ENCODE results near the gene CNTNAP2.

Gene CNTNAP2

GRCh38 chr7:147894271-147894670 is 1777.7 kb downstream of the CNTNAP2 start:
- no CpG with 5 or more reads among the region's 4 CpGs for WGBS (ENCODE audit: extremely low coverage, insufficient coverage, low lambda C conversion rate)
- no peak overlapping the region for H3K27ac ChIP-seq (ENCODE audit: low read depth, low read length)
- no peak overlapping the region for H2BK120ac ChIP-seq (ENCODE audit: low read depth, low read length)
- H3K23ac ChIP-seq (ENCODE audit: low read length): no peak overlapping the region
- no peak overlapping the region for H3K4me3 ChIP-seq (ENCODE audit: low read length)
- no peaks in the 10 kb centered on the region for H3K79me2 ChIP-seq (ENCODE audit: control insufficient read depth, insufficient read depth, low read length)
- H2AK5ac ChIP-seq (ENCODE audit: low read length): no peak overlapping the region
- no peaks in the 10 kb centered on the region for H3K79me1 ChIP-seq (ENCODE audit: low read length)
- no peaks in the 10 kb centered on the region for H3K27me3 ChIP-seq (ENCODE audit: insufficient read depth, low read length, poor library complexity)
- no peak overlapping the region for H4K5ac ChIP-seq (ENCODE audit: low read length)
- H3K56ac ChIP-seq (ENCODE audit: low read length): no peak overlapping the region
- DNase-seq: peak; percentile 78
- H3K4me1 ChIP-seq (ENCODE audit: control insufficient read depth, low read depth, low read length): no peaks in the 10 kb centered on the region
- no peak overlapping the region for H3K18ac ChIP-seq (ENCODE audit: low read length)
- no peak overlapping the region for H3K4ac ChIP-seq (ENCODE audit: low read depth, low read length)
- no peak overlapping the region for H4K8ac ChIP-seq (ENCODE audit: low read depth, low read length)
- H3K9ac ChIP-seq (ENCODE audit: low read length): no peak overlapping the region
- H2BK5ac ChIP-seq (ENCODE audit: low read length): no peak overlapping the region
- no peak overlapping the region for H3K4me2 ChIP-seq (ENCODE audit: low read length)
- no peak overlapping the region for H2BK15ac ChIP-seq (replicated peaks; ENCODE audit: low read depth)
- H3K36me3 ChIP-seq (ENCODE audit: control insufficient read depth, insufficient read depth, low read length): no peaks in the 10 kb centered on the region

GRCh38 chr7:147896121-147896520 is 1779.5 kb downstream of the CNTNAP2 start:
- H3K27me3 ChIP-seq (ENCODE audit: insufficient read depth, low read length, poor library complexity): no peaks in the 10 kb centered on the region
- H3K9ac ChIP-seq (ENCODE audit: low read length): no peak overlapping the region
- DNase-seq: no peak
- WGBS (ENCODE audit: extremely low coverage, insufficient coverage, low lambda C conversion rate): no CpG with 5 or more reads among the region's 7 CpGs
- H3K79me1 ChIP-seq (ENCODE audit: low read length): no peaks in the 10 kb centered on the region
- no peak overlapping the region for H3K56ac ChIP-seq (ENCODE audit: low read length)
- no peak overlapping the region for H2BK15ac ChIP-seq (replicated peaks; ENCODE audit: low read depth)
- no peak overlapping the region for H2BK5ac ChIP-seq (ENCODE audit: low read length)
- no peak overlapping the region for H2BK120ac ChIP-seq (ENCODE audit: low read depth, low read length)
- H3K4me2 ChIP-seq (ENCODE audit: low read length): no peak overlapping the region
- H3K4me3 ChIP-seq (ENCODE audit: low read length): no peak overlapping the region
- no peak overlapping the region for H3K23ac ChIP-seq (ENCODE audit: low read length)
- H3K18ac ChIP-seq (ENCODE audit: low read length): no peak overlapping the region
- no peak overlapping the region for H4K5ac ChIP-seq (ENCODE audit: low read length)
- H3K4ac ChIP-seq (ENCODE audit: low read depth, low read length): no peak overlapping the region
- no peak overlapping the region for H3K27ac ChIP-seq (ENCODE audit: low read depth, low read length)
- H2AK5ac ChIP-seq (ENCODE audit: low read length): no peak overlapping the region
- no peaks in the 10 kb centered on the region for H3K79me2 ChIP-seq (ENCODE audit: control insufficient read depth, insufficient read depth, low read length)
- no peaks in the 10 kb centered on the region for H3K4me1 ChIP-seq (ENCODE audit: control insufficient read depth, low read depth, low read length)
- H3K36me3 ChIP-seq (ENCODE audit: control insufficient read depth, insufficient read depth, low read length): no peaks in the 10 kb centered on the region
- no peak overlapping the region for H4K8ac ChIP-seq (ENCODE audit: low read depth, low read length)

GRCh38 chr7:147903536-147904218 is 1787.1 kb downstream of the CNTNAP2 start:
- no peak overlapping the region for H4K8ac ChIP-seq (ENCODE audit: low read depth, low read length)
- H3K23ac ChIP-seq (ENCODE audit: low read length): no peak overlapping the region
- no peak overlapping the region for H3K27ac ChIP-seq (ENCODE audit: low read depth, low read length)
- H2AK5ac ChIP-seq (ENCODE audit: low read length): no peak overlapping the region
- no peaks in the 10 kb centered on the region for H3K79me1 ChIP-seq (ENCODE audit: low read length)
- no peak overlapping the region for H3K56ac ChIP-seq (ENCODE audit: low read length)
- no peak overlapping the region for H3K4me3 ChIP-seq (ENCODE audit: low read length)
- H3K36me3 ChIP-seq (ENCODE audit: control insufficient read depth, insufficient read depth, low read length): no peaks in the 10 kb centered on the region
- no CpG with 5 or more reads among the region's 13 CpGs for WGBS (ENCODE audit: extremely low coverage, insufficient coverage, low lambda C conversion rate)
- H2BK15ac ChIP-seq (replicated peaks; ENCODE audit: low read depth): peak overlapping the region; percentile 94
- no peak overlapping the region for H3K4ac ChIP-seq (ENCODE audit: low read depth, low read length)
- peak overlapping the region; percentile 6 for H3K18ac ChIP-seq (ENCODE audit: low read length)
- no peak overlapping the region for H3K4me2 ChIP-seq (ENCODE audit: low read length)
- peak overlapping the region; percentile 80 for H2BK5ac ChIP-seq (ENCODE audit: low read length)
- DNase-seq: no peak
- no peak overlapping the region for H4K5ac ChIP-seq (ENCODE audit: low read length)
- no peaks in the 10 kb centered on the region for H3K79me2 ChIP-seq (ENCODE audit: control insufficient read depth, insufficient read depth, low read length)
- no peak overlapping the region for H2BK120ac ChIP-seq (ENCODE audit: low read depth, low read length)
- H3K4me1 ChIP-seq (ENCODE audit: control insufficient read depth, low read depth, low read length): peaks cover 6% of the 10 kb centered on the region
- H3K27me3 ChIP-seq (ENCODE audit: insufficient read depth, low read length, poor library complexity): no peaks in the 10 kb centered on the region
- no peak overlapping the region for H3K9ac ChIP-seq (ENCODE audit: low read length)

GRCh38 chr7:147904219-147904576 is 1787.6 kb downstream of the CNTNAP2 start:
- no peak overlapping the region for H3K18ac ChIP-seq (ENCODE audit: low read length)
- H3K79me2 ChIP-seq (ENCODE audit: control insufficient read depth, insufficient read depth, low read length): no peaks in the 10 kb centered on the region
- H3K23ac ChIP-seq (ENCODE audit: low read length): no peak overlapping the region
- H2AK5ac ChIP-seq (ENCODE audit: low read length): no peak overlapping the region
- H2BK15ac ChIP-seq (replicated peaks; ENCODE audit: low read depth): no peak overlapping the region
- H3K9ac ChIP-seq (ENCODE audit: low read length): no peak overlapping the region
- H3K4me3 ChIP-seq (ENCODE audit: low read length): no peak overlapping the region
- peaks cover 6% of the 10 kb centered on the region for H3K4me1 ChIP-seq (ENCODE audit: control insufficient read depth, low read depth, low read length)
- H3K36me3 ChIP-seq (ENCODE audit: control insufficient read depth, insufficient read depth, low read length): no peaks in the 10 kb centered on the region
- no peak overlapping the region for H2BK120ac ChIP-seq (ENCODE audit: low read depth, low read length)
- no CpG with 5 or more reads among the region's 3 CpGs for WGBS (ENCODE audit: extremely low coverage, insufficient coverage, low lambda C conversion rate)
- H2BK5ac ChIP-seq (ENCODE audit: low read length): no peak overlapping the region
- H3K79me1 ChIP-seq (ENCODE audit: low read length): no peaks in the 10 kb centered on the region
- peak overlapping the region; percentile 37 for H3K27ac ChIP-seq (ENCODE audit: low read depth, low read length)
- no peaks in the 10 kb centered on the region for H3K27me3 ChIP-seq (ENCODE audit: insufficient read depth, low read length, poor library complexity)
- no peak overlapping the region for H4K5ac ChIP-seq (ENCODE audit: low read length)
- no peak overlapping the region for H3K4ac ChIP-seq (ENCODE audit: low read depth, low read length)
- H4K8ac ChIP-seq (ENCODE audit: low read depth, low read length): no peak overlapping the region
- DNase-seq: peak; percentile 61
- no peak overlapping the region for H3K56ac ChIP-seq (ENCODE audit: low read length)
- H3K4me2 ChIP-seq (ENCODE audit: low read length): no peak overlapping the region

GRCh38 chr7:147909431-147910148 is 1793.0 kb downstream of the CNTNAP2 start:
- no CpG with 5 or more reads among the region's 10 CpGs for WGBS (ENCODE audit: extremely low coverage, insufficient coverage, low lambda C conversion rate)
- peaks cover 4% of the 10 kb centered on the region for H3K4me1 ChIP-seq (ENCODE audit: control insufficient read depth, low read depth, low read length)
- H2BK15ac ChIP-seq (replicated peaks; ENCODE audit: low read depth): no peak overlapping the region
- H3K79me1 ChIP-seq (ENCODE audit: low read length): no peaks in the 10 kb centered on the region
- H3K4ac ChIP-seq (ENCODE audit: low read depth, low read length): no peak overlapping the region
- H3K9ac ChIP-seq (ENCODE audit: low read length): no peak overlapping the region
- no peak overlapping the region for H2BK120ac ChIP-seq (ENCODE audit: low read depth, low read length)
- peak overlapping the region; percentile 64 for H3K18ac ChIP-seq (ENCODE audit: low read length)
- no peak overlapping the region for H4K8ac ChIP-seq (ENCODE audit: low read depth, low read length)
- no peak overlapping the region for H3K56ac ChIP-seq (ENCODE audit: low read length)
- no peaks in the 10 kb centered on the region for H3K79me2 ChIP-seq (ENCODE audit: control insufficient read depth, insufficient read depth, low read length)
- no peak overlapping the region for H4K5ac ChIP-seq (ENCODE audit: low read length)
- no peak overlapping the region for H3K4me3 ChIP-seq (ENCODE audit: low read length)
- no peaks in the 10 kb centered on the region for H3K36me3 ChIP-seq (ENCODE audit: control insufficient read depth, insufficient read depth, low read length)
- H2BK5ac ChIP-seq (ENCODE audit: low read length): no peak overlapping the region
- no peak overlapping the region for H3K27ac ChIP-seq (ENCODE audit: low read depth, low read length)
- no peak overlapping the region for H2AK5ac ChIP-seq (ENCODE audit: low read length)
- no peaks in the 10 kb centered on the region for H3K27me3 ChIP-seq (ENCODE audit: insufficient read depth, low read length, poor library complexity)
- H3K23ac ChIP-seq (ENCODE audit: low read length): no peak overlapping the region
- H3K4me2 ChIP-seq (ENCODE audit: low read length): no peak overlapping the region
- DNase-seq: peak; percentile 21
